ENCODE results near the gene FAM200B.

FAM200B gene

DNA sequence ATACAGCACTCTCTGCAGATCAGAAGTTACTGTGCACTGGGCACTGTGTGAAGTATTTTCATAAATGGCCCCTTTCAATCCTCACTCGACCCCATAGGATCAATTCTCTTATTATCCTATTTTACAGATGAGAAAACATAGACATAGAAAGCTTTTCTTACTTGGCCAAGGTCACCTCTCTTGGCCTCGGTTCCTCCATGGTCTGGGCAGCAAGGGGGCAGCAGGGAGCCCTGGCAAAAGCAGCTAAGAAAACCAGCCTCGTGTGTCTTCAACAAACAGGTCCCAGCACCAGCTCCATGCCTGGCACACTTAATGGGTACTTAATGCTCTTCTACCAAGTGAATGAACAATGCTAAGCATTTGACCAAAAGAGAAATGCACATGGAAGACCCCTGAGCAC, 55.6 kb downstream of the FAM200B start:
- DNase-seq (ENCODE audit: low spot score): no peak

DNA sequence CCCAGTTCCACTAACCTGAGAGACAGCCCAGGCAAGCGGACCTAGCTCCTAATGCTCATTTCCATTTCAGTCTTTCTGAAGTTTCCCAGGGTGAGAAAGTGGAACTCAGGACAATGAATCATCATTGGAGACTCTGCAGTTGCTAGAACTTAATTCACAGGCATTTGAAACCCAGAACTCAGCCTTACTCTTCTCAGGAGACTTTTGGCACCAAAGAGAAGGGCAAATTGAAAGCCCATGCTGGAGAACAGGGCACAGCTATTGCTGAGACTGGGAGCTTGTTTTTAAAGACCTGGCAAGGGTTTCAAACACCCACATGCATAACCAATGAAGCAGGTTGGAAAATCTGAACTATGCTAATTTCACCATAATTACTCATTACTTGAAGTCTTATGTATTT, 57.2 kb downstream of the FAM200B start:
- DNase-seq (ENCODE audit: low spot score): no peak
